Endothelial cell of coronary artery (primary cell): ENCODE results near the gene NOTCH1. TPM values are rescaled to one million over a fixed set of nuclear protein-coding genes. Genes with fewer than 3 reads are reported as not detected.

Experiments used
- total RNA-seq: library from RNA; depleted of rRNA; stranded (reverse); fragments of >200 nt; gene quantifications from 2 replicates; pipeline ENCODE4 v1.2.3, GENCODE V29; 2014

Gene NOTCH1
- total RNA-seq, result 109 and 129 TPM in 2 replicates

DNA sequence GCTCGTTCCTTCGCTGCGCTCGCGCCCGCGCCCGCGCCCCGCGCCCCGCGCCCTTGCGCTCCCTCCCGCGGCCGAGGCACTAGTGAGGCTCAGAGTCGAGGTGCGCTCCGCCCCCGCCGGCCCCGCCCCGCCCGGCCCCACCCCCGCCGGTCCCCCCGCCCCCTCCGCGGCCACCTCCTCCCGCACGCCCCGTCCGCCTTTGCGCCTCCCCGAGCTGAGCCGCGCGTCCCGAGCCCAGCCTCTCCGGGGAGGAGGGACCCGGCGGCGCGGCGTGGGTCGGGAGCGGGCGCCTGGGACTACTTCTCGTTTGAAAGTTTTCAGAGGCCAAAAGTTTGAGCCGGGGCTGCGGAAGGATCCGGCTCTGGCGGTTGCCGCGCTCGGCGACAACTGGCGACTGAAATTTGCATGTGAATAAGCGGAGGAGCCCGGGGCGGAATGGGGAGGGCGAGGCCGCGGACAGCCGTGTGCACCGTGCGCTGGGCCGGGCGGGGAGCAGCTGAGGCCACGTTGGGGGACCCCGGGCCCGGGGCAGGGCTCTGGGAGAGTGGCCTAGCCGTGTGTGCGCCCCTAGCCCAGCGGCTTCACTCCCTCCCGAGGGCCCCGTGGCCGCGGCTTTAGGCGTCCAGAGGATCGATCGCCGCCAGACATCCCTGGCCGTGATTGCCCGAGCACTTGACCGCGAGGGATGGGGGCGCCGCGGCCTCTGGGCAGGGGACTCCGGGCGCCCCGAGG, at the start of gene NOTCH1:
Gene NOTCH1 (minus strand): TSS at position 84 of the 732 bp plus-strand sequence. CDS start 262 bp downstream, outside the sequence.

DNA sequence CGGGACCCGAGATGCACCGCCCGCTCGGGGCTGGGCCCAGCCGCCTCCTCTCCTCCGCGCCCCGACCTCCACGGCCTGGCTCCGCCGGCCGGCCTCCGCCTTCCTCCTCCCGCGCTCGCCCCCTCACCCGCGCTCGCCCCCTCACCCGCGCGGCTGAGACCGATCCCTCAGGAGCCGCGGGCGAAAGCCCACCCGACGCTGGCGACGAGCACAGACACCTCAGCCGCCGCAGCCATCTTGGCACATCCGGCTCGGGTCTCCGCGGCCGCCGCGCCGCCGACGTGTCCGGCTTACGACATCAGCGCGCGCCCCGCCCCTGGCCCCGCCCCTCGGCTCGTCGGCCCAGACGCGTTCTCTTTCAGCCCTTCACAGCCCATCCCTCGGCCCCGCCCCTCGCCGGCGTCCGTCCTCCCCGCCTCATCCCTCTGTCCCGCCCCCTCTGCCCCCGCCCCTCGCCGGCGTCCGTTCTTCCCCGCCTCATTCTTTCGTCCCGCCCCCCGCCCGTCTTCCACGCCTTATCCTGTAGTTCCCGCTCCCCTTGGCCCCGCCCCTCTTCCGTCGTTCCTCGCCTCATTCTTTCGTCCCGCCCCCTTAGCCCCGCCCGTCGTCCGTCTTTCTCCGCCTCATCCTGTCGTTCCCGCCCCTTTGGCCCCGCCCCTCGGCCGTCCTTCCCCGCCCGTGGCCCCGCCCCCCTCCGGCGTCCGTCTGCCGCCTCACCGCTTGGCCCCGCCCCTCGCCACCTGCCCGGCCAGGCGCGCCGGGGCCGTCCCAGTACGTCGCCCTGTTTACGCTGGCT, 62.9 kb downstream of the NOTCH1 start, which contains the start of gene SEC16A:
Gene SEC16A (minus strand): TSS at position 248 of the 796 bp plus-strand sequence. CDS start 5,425 bp downstream, outside the sequence.

Other genes with a start within 250 kb of the NOTCH1 start
- gene CCDC187, start 242.0 kb downstream of the NOTCH1 start, total RNA-seq, result not detected in 2 replicates
- 24.7 and 34.4 TPM in 2 replicates for gene GPSM1, start 218.5 kb downstream of the NOTCH1 start, total RNA-seq
- gene DNLZ, start 182.3 kb downstream of the NOTCH1 start, total RNA-seq, result 9.3 and 19.3 TPM in 2 replicates
- gene CARD9, start 172.4 kb downstream of the NOTCH1 start, total RNA-seq, result 0.27 and 0.28 TPM in 2 replicates
- 8.4 and 8.7 TPM in 2 replicates for gene SNAPC4, start 145.9 kb downstream of the NOTCH1 start, total RNA-seq
- gene ENTR1, start 135.4 kb downstream of the NOTCH1 start, total RNA-seq, result 30.4 and 31.4 TPM in 2 replicates
- 42.4 and 47.2 TPM in 2 replicates for gene PMPCA, start 135.4 kb downstream of the NOTCH1 start, total RNA-seq
- gene INPP5E, start 106.2 kb downstream of the NOTCH1 start, total RNA-seq, result 4.9 and 6.5 TPM in 2 replicates
- 17.7 and 24.4 TPM in 2 replicates for gene SEC16A, start 63.0 kb downstream of the NOTCH1 start, total RNA-seq
- 318 and 599 TPM in 2 replicates for gene EGFL7, start 116.9 kb upstream of the NOTCH1 start, total RNA-seq
- gene AGPAT2, start 141.4 kb upstream of the NOTCH1 start, total RNA-seq, result 31.4 and 36.0 TPM in 2 replicates
- gene DIPK1B, start 166.5 kb upstream of the NOTCH1 start, total RNA-seq, result 100 and 125 TPM in 2 replicates
- not detected in 2 replicates for gene LCN10, start 196.9 kb upstream of the NOTCH1 start, total RNA-seq
- not detected in 2 replicates for gene LCN6, start 202.5 kb upstream of the NOTCH1 start, total RNA-seq
- gene LCN8, start 212.2 kb upstream of the NOTCH1 start, total RNA-seq, result not detected in 2 replicates
- gene LCN15, start 218.5 kb upstream of the NOTCH1 start, total RNA-seq, result not detected in 2 replicates
- 73.7 and 78.5 TPM in 2 replicates for gene TMEM141, start 245.3 kb upstream of the NOTCH1 start, total RNA-seq